DOHH2 (cell line): ENCODE data around the gene APLNR.

Source experiments
- H3F3A ChIP-seq: fragments of 200-600 bp; sonication (generic), shearing (Covaris generic); 2 replicates; pipeline ENCODE4 v1.6.0; 2016; ENCODE audit warnings: antibody characterized with exemption, mild to moderate bottlenecking; ENCODE audit not compliant: control insufficient read depth, insufficient read depth
- H3K27ac ChIP-seq: fragments of 200-600 bp; sonication (generic); 2 replicates; pipeline ENCODE4 v1.5.1; 2014; ENCODE audit warnings: low read depth, mild to moderate bottlenecking, low read length, moderate library complexity
- H3K27me3 ChIP-seq: fragments of 200-600 bp; sonication (generic); 2 replicates; pipeline ENCODE4 v1.6.1; 2014; ENCODE audit warnings: mild to moderate bottlenecking, low read length, mixed read lengths; ENCODE audit not compliant: control insufficient read depth
- H3K36me3 ChIP-seq: fragments of 200-600 bp; sonication (generic); 2 replicates; pipeline ENCODE4 v1.6.1; 2014; ENCODE audit warnings: mild to moderate bottlenecking, low read length, moderate library complexity, mixed read lengths; ENCODE audit not compliant: control insufficient read depth
- H3K4me1 ChIP-seq: fragments of 200-600 bp; sonication (generic); 2 replicates; pipeline ENCODE4 v1.6.1; 2014; ENCODE audit warnings: mild to moderate bottlenecking, low read length, mixed read lengths; ENCODE audit not compliant: control insufficient read depth
- H3K4me2 ChIP-seq: fragments of 200-600 bp; sonication (generic); 2 replicates; pipeline ENCODE4 v1.6.0; 2014; ENCODE audit warnings: mild to moderate bottlenecking, low read length, moderate library complexity
- H3K4me3 ChIP-seq: fragments of 200-600 bp; sonication (generic); 2 replicates; pipeline ENCODE4 v1.5.1; 2014; ENCODE audit warnings: mild to moderate bottlenecking, low read length, mixed read lengths
- H3K79me2 ChIP-seq: fragments of 200-600 bp; sonication (generic); 2 replicates; pipeline ENCODE4 v1.6.1; 2014; ENCODE audit warnings: mild to moderate bottlenecking, low read length, mixed read lengths; ENCODE audit not compliant: control insufficient read depth
- H3K9me2 ChIP-seq: fragments of 200-600 bp; sonication (generic); replicated peaks from 2 replicates; pipeline ENCODE4 v1.6.1; 2014; ENCODE audit warnings: mild to moderate bottlenecking, low read length, mixed read lengths; ENCODE audit not compliant: control insufficient read depth
- H3K9me3 ChIP-seq: fragments of 200-600 bp; sonication (generic); 2 replicates; pipeline ENCODE4 v1.6.1; 2014; ENCODE audit warnings: antibody characterized with exemption, low read length, mixed read lengths; ENCODE audit not compliant: control insufficient read depth, insufficient read depth
- H4K20me1 ChIP-seq: fragments of 200-600 bp; sonication (generic); 2 replicates; pipeline ENCODE4 v1.6.0; 2014; ENCODE audit warnings: low read depth, mild to moderate bottlenecking, antibody characterized with exemption, low read length, moderate library complexity; ENCODE audit not compliant: control insufficient read depth, insufficient read depth
- EZH2phosphoT487 ChIP-seq: fragments of 200-600 bp; sonication (generic); IDR thresholded peaks from 2 replicates; pipeline ENCODE4 v1.6.1; 2017; ENCODE audit warnings: borderline replicate concordance, mild to moderate bottlenecking, antibody characterized with exemption, low read length, moderate library complexity, mixed read lengths
- TF ChIP-seq, protein P1 (sequence below): fragments of 200-600 bp; sonication (generic); IDR thresholded peaks from one replicate; pipeline ENCODE4 v1.5.1; 2014; ENCODE audit warnings: antibody characterized with exemption, mild to moderate bottlenecking, low read depth, low read length; ENCODE audit not compliant: poor library complexity, severe bottlenecking

The APLNR gene

DNA sequence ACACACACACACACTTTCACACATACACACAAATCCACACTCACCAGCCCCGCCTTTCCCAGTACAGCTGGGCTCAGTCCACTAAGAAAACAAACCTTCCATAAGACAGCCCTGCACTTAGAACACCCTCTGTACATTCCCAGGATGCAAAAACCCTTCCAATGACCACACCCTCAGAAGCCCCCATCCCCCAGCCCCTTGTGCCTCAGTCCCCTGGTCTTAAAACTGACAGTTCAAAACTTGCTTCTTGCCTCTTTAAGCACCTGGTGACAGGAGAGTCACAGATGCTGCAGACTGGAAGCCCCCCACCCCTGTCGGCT is 23.0 kb downstream of the APLNR start:
- Histone ChIP-seq H3F3A (no peaks in the 10 kb centered on the region), H3K4me3 (no peak overlapping the region), H3K27me3 (no peaks in the 10 kb centered on the region), H3K9me3 (no peaks in the 10 kb centered on the region), H3K79me2 (no peaks in the 10 kb centered on the region), H3K36me3 (no peaks in the 10 kb centered on the region), H4K20me1 (no peaks in the 10 kb centered on the region), H3K4me1 (no peaks in the 10 kb centered on the region), H3K4me2 (no peak overlapping the region), H3K9me2 (no peaks in the 10 kb centered on the region), H3K27ac (no peak overlapping the region)
- TF ChIP-seq EZH2phosphoT487: no peak
- TF ChIP-seq, protein P1, sequence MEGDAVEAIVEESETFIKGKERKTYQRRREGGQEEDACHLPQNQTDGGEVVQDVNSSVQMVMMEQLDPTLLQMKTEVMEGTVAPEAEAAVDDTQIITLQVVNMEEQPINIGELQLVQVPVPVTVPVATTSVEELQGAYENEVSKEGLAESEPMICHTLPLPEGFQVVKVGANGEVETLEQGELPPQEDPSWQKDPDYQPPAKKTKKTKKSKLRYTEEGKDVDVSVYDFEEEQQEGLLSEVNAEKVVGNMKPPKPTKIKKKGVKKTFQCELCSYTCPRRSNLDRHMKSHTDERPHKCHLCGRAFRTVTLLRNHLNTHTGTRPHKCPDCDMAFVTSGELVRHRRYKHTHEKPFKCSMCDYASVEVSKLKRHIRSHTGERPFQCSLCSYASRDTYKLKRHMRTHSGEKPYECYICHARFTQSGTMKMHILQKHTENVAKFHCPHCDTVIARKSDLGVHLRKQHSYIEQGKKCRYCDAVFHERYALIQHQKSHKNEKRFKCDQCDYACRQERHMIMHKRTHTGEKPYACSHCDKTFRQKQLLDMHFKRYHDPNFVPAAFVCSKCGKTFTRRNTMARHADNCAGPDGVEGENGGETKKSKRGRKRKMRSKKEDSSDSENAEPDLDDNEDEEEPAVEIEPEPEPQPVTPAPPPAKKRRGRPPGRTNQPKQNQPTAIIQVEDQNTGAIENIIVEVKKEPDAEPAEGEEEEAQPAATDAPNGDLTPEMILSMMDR: no peak

DNA sequence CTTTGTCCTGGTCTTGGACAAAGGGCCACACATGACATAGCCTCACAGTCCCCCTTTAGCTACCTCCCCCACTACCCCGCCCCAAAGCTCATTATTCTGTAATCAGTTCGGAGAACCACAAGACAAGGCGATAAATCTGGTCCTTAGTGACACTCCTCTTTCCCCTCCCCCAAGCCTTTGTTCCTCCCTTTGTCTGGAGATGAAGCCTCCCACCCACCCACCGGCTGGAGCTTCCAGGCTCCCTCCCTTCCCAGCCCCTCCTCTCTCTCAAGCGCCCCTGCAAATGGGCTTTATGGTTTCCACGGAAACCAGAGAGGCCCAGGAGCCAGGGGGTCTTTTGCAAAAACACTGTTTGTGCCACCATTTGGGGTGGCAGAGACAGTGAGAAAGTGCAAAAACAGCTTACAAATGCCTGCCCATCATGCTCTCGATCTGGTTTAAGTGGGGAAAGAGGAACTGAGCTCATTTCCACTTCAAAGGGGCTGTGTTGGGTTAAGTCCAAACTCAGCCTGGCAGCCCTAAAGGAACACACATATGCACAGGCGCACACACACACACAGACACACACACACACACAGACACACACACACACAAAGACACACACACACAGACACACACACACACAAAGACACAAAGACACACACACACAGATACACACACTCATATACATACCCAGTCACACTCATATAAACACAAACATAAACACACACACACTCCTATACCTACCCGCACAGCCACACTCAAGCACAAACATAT is 23.5 kb downstream of the APLNR start:
- H3K4me3 ChIP-seq: no peak overlapping the region
- H4K20me1 ChIP-seq: no peaks in the 10 kb centered on the region
- H3K27me3 ChIP-seq: no peaks in the 10 kb centered on the region
- H3K4me1 ChIP-seq: no peaks in the 10 kb centered on the region
- H3K79me2 ChIP-seq: no peaks in the 10 kb centered on the region
- no peaks in the 10 kb centered on the region for H3K9me3 ChIP-seq
- H3F3A ChIP-seq: no peaks in the 10 kb centered on the region
- H3K36me3 ChIP-seq: no peaks in the 10 kb centered on the region
- H3K27ac ChIP-seq: no peak overlapping the region
- TF ChIP-seq EZH2phosphoT487: no peak
- TF ChIP-seq, protein P1: no peak
- H3K4me2 ChIP-seq: no peak overlapping the region
- H3K9me2 ChIP-seq: no peaks in the 10 kb centered on the region

DNA sequence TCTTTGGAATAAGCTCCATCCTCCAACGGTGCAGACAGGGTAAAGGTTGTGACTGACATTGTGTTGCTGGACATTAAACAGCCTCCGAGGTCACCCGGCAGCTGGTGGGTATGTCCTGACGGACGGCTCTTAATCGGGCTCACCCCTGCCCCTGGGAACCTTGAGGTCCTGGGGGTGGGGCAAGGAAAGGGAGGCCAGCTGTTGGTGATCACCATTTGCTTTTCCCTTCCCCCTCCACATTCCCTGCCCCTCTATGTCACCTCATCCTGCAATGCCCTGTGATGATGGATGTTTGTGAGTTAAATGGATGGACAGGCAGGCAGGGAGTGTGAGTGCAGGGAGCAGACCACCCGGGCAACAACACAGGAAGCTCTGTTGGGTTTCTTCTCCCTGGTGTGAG is 26.3 kb downstream of the APLNR start:
- Histone ChIP-seq H3K4me1 (no peaks in the 10 kb centered on the region), H3K27me3 (0 out of 2 replicates have a peak, but pooled peaks cover 2% of the 10 kb centered on the region), H3K36me3 (no peaks in the 10 kb centered on the region), H3K27ac (no peak overlapping the region), H3K4me2 (no peak overlapping the region), H4K20me1 (no peaks in the 10 kb centered on the region), H3K9me2 (no peaks in the 10 kb centered on the region), H3K9me3 (no peaks in the 10 kb centered on the region), H3F3A (no peaks in the 10 kb centered on the region), H3K4me3 (no peak overlapping the region), H3K79me2 (no peaks in the 10 kb centered on the region)
- TF ChIP-seq, protein P1: no peak
- no peak for TF ChIP-seq EZH2phosphoT487

DNA sequence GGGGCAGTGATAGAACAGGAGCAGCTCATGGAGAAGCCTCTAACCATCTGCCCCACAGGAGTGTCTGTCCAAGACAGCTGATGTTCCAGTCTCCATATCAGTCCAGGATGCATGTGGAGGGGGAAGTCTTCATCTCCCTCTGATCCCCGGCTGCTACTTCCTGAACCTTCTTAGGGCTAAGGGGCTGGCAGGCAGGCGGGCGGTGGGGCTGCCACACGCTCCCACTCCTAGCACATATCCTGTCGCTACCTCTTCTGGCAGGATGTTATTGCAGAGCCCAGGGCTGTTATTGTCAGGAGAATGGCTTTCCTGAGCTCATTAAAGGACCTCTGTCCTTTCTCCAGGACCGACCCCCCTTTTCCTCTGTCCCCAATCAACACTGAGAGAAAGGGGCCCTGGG is 29.9 kb downstream of the APLNR start:
- Histone ChIP-seq H3K4me2 (no peak overlapping the region), H3K4me1 (no peaks in the 10 kb centered on the region), H4K20me1 (no peaks in the 10 kb centered on the region), H3F3A (no peaks in the 10 kb centered on the region), H3K9me2 (no peaks in the 10 kb centered on the region), H3K4me3 (no peak overlapping the region), H3K27ac (no peak overlapping the region), H3K27me3 (0 out of 2 replicates have a peak, but pooled peaks cover 2% of the 10 kb centered on the region), H3K36me3 (no peaks in the 10 kb centered on the region), H3K79me2 (no peaks in the 10 kb centered on the region), H3K9me3 (no peaks in the 10 kb centered on the region)
- TF ChIP-seq, protein P1: no peak
- TF ChIP-seq EZH2phosphoT487: no peak
